ENCODE measurements around the gene TMEM247. TPM values are rescaled to one million over a fixed set of nuclear protein-coding genes. Genes with fewer than 3 reads are reported as not detected.

The TMEM247 gene
- total and polyA plus RNA-seq, 10 of the 15 experiments (the other 5 are each of a cell fraction or from before 2014, with no cell fraction given) = not detected

DNA sequence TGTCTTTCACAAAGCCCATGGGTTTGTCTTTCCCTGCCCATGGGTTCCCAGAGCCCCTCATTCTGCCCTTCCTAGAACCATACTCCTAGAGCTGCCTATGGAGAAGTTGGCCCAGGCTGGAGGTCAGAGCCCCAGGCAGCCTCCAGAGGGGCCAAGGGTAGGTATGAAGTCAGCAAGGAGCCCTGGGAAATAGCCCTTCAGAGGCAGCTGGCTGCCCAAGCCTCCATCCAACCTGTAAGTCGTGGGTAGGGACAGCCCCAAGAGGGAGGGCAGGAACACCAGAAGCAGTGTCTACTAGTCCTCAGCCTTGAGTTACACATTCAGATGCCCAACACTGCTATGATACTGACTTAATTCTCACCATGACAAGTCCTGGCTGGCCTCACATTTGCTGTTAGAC, 49.5 kb downstream of the TMEM247 start:
- 0% methylated on average over 1 of the region's 1 CpG for WGBS (ENCODE audit: insufficient coverage, insufficient replicate concordance, low lambda C conversion rate, missing lambda C conversion rate)
- no peaks in the 10 kb centered on the region for H3K79me2 ChIP-seq (ENCODE audit: control insufficient read depth, insufficient read depth, low read length)
- H3K27me3 ChIP-seq (replicated peaks in 1 of 2; ENCODE audit: control insufficient read depth in 2 of 2, insufficient read depth in 2 of 2, low read length in 1 of 2) = no peaks in the 10 kb centered on the region
- intact Hi-C loops (cut with micrococcal nuclease; ENCODE audit: unreplicated experiment) = no loop called here
- ATAC-seq (no peak), DNase-seq (ENCODE audit: low read depth, low spot score) (no peak), FAIRE-seq (no peak)
- ChIA-PET CTCF (interaction anchor here (2.3 kb wide), 1 partner anchor 11 kb away, joined by 6 read pairs; no protein-coding TSS in a partner anchor), POLR2A (interaction anchor here (1.3 kb wide), 1 partner anchor 15 kb away, joined by 4 read pairs; no protein-coding TSS in a partner anchor), RAD21 (ENCODE audit: unreplicated experiment) (interaction anchor here (0.6 to 1.6 kb wide), 2 partner anchors 38 to 40 kb away, joined by 3 to 4 read pairs; no protein-coding TSS in a partner anchor), SMC1A (ENCODE audit: uncharacterized antibody, unreplicated experiment) (interaction anchor here (0.6 kb wide), 1 partner anchor 968 kb away, joined by 3 read pairs; no protein-coding TSS in a partner anchor)
- no peak overlapping the region for H3K27ac ChIP-seq (ENCODE audit: control insufficient read depth, insufficient read depth)
- no peak overlapping the region for H3K9ac ChIP-seq (ENCODE audit: control insufficient read depth, insufficient read depth, low read length)
- in situ Hi-C loops (cut with MboI) = no loop called here
- H3K36me3 ChIP-seq (ENCODE audit: control insufficient read depth in 2 of 2, insufficient read depth in 2 of 2, low read length in 1 of 2) = no peaks in the 10 kb centered on the region
- H3K4me3 ChIP-seq = no peak overlapping the region
- no peaks in the 10 kb centered on the region for H4K20me1 ChIP-seq (ENCODE audit: control insufficient read depth, insufficient read depth)
- H3K4me1 ChIP-seq (ENCODE audit: control insufficient read depth, insufficient read depth, low read length) = peaks cover 1% of the 10 kb centered on the region; the same call in 1 of the 2 replicates
- H3K9me3 ChIP-seq (replicated peaks; ENCODE audit: control insufficient read depth, insufficient read depth, low read length) = peaks cover 2% of the 10 kb centered on the region; the same call in 2 of the 3 replicates
- BruUV-seq (replicated peaks) = no TSS peak
- no peak overlapping the region for H3K4me2 ChIP-seq (ENCODE audit: control insufficient read depth, insufficient read depth)
- H2AFZ ChIP-seq (ENCODE audit: control insufficient read depth, low read depth, low read length) = no peak overlapping the region
- TF ChIP-seq TARDBP (IDR thresholded peaks at IDR 0.05; ENCODE audit: borderline replicate concordance) = no peak
- no peak for TF ChIP-seq ETV6 (conservative IDR thresholded peaks at IDR 0.05 in 1 of 2, IDR thresholded peaks at IDR 0.05 in 1 of 2; ENCODE audit: borderline replicate concordance in 1 of 2, low read depth in 1 of 2)

- BruUV-seq (replicated peaks) = no TSS peak
- intact Hi-C loops (cut with micrococcal nuclease; ENCODE audit: unreplicated experiment) = no loop called here
- RAD21 ChIA-PET (ENCODE audit: unreplicated experiment) = interaction anchor here (0.6 to 1.6 kb wide), 2 partner anchors 40 to 41 kb away, joined by 3 to 4 read pairs; no protein-coding TSS in a partner anchor
These were observed 51.3 kb downstream of the TMEM247 start for GRCh38 chr2:46530639-46531038.

More at GRCh38 chr2:46530639-46531038, 51.3 kb downstream of the TMEM247 start:
- ChIA-PET CTCF (interaction anchor here (1.1 to 2.3 kb wide), 4 partner anchors 9 to 16 kb away, joined by 3 to 6 read pairs (median 4); no protein-coding TSS in a partner anchor), POLR2A (interaction anchor here (1.0 to 1.2 kb wide), 2 partner anchors 37 to 60 kb away, joined by 3 read pairs; no protein-coding TSS in a partner anchor), SMC1A (ENCODE audit: uncharacterized antibody, unreplicated experiment) (interaction anchor here (0.8 to 1.9 kb wide), 5 partner anchors 14 to 60 kb away, joined by 3 to 5 read pairs (median 3); no protein-coding TSS in a partner anchor)
- Histone ChIP-seq H3K4me3 (no peak overlapping the region), H3K27me3 (replicated peaks in 1 of 2; ENCODE audit: control insufficient read depth in 2 of 2, insufficient read depth in 2 of 2, low read length in 1 of 2) (no peaks in the 10 kb centered on the region), H3K9me3 (replicated peaks; ENCODE audit: control insufficient read depth, insufficient read depth, low read length) (peaks cover 2% of the 10 kb centered on the region; the same call in 2 of the 3 replicates), H3K27ac (ENCODE audit: control insufficient read depth, insufficient read depth) (no peak overlapping the region), H3K79me2 (ENCODE audit: control insufficient read depth, insufficient read depth, low read length) (no peaks in the 10 kb centered on the region), H3K36me3 (ENCODE audit: control insufficient read depth in 2 of 2, insufficient read depth in 2 of 2, low read length in 1 of 2) (no peaks in the 10 kb centered on the region), H3K9ac (ENCODE audit: control insufficient read depth, insufficient read depth, low read length) (no peak overlapping the region), H3K4me1 (ENCODE audit: control insufficient read depth, insufficient read depth, low read length) (peaks cover 16% of the 10 kb centered on the region), H4K20me1 (ENCODE audit: control insufficient read depth, insufficient read depth) (no peaks in the 10 kb centered on the region), H3K4me2 (ENCODE audit: control insufficient read depth, insufficient read depth) (no peak overlapping the region), H2AFZ (ENCODE audit: control insufficient read depth, low read depth, low read length) (no peak overlapping the region)
- DNase-seq (ENCODE audit: low read depth, low spot score) = no peak
- no peak for ATAC-seq
- no peak for FAIRE-seq
- in situ Hi-C loops (cut with MboI) = no loop called here
- 55% methylated on average over 7 of the region's 7 CpGs for WGBS (ENCODE audit: insufficient coverage, insufficient replicate concordance, low lambda C conversion rate, missing lambda C conversion rate)
- no peak for TF ChIP-seq ASH2L (IDR thresholded peaks at IDR 0.05; ENCODE audit: borderline replicate concordance, low read depth)
- no peak for TF ChIP-seq CHD4 (IDR thresholded peaks at IDR 0.05)
- TF ChIP-seq IKZF1 (conservative IDR thresholded peaks at IDR 0.05) = no peak
- no peak for TF ChIP-seq BCL11A (IDR thresholded peaks at IDR 0.05; ENCODE audit: low read depth, low read length)

Measured in GM12878 (cell line).